Mucosa of descending colon (tissue), 3 donors: ENCODE results near the gene MTMR2. TPM values are rescaled to one million over a fixed set of nuclear protein-coding genes. Genes with fewer than 3 reads are reported as not detected.

ENCODE experiments used
- ATAC-seq: fragments of 200-7000 bp; cut with Tn5 transposase; one replicate; pipeline ENCODE4 v1.9.1; 2020; ENCODE audit warnings: mild to moderate bottlenecking, moderate library complexity
- DNase-seq, 3 donors: peaks; one replicate each; pipeline ENCODE4 v3.0.0-alpha.2; 2020
- H3K36me3 ChIP-seq: fragments of 200-600 bp; one replicate; pipeline ENCODE4 v1.8.0; 2021; ENCODE audit warnings: low read depth, mild to moderate bottlenecking
- H3K4me1 ChIP-seq: fragments of 200-600 bp; one replicate; pipeline ENCODE4 v1.8.0; 2021; ENCODE audit warnings: low read depth, mild to moderate bottlenecking
- H3K4me3 ChIP-seq: fragments of 200-600 bp; one replicate; pipeline ENCODE4 v1.8.0; 2021; ENCODE audit warnings: mild to moderate bottlenecking
- H3K9me3 ChIP-seq: fragments of 200-600 bp; one replicate; pipeline ENCODE4 v1.8.0; 2021; ENCODE audit warnings: mild to moderate bottlenecking
- CTCF ChIP-seq: fragments of 200-600 bp; IDR thresholded peaks from one replicate; pipeline ENCODE4 v1.8.0; 2022; ENCODE audit warnings: antibody characterized with exemption, mild to moderate bottlenecking
- intact Hi-C, 2 donors: fragments of 100-400 bp; cut with DNase I in 1 of 2; cut with micrococcal nuclease in 1 of 2; formaldehyde crosslinking; loops; one replicate each; pipeline versions ENCODE4 v1.11.0 to v1.11.1; 2022; cut with DNase I, micrococcal nuclease
- total RNA-seq, 3 donors: library from RNA; stranded (reverse); fragmentation: NEBNext Ultra II Directional in 2 of 3; extraction: Animal tissue kit (Norgen Biotek cat#: 25700) in 2 of 3; gene quantifications; one replicate each; pipeline versions ENCODE4 v1.2.1 to v1.2.4, GENCODE V29; 2021 to 2023
- donor health status: DM: no; HTN: no; CAD: no; lungs with moderate emphysema.
- donor health status: DM: no; HTN: no; CAD: no.
- donor health status: DM: no; HTN: yes; CAD: no.

Gene MTMR2
- total RNA-seq, 3 donors from 2014 or later: 19.9 to 31.1 (median 21.3) TPM

- ATAC-seq (no peak), DNase-seq (no peak)
- H3K9me3 ChIP-seq: no peaks in the 10 kb centered on the region
- H3K4me1 ChIP-seq: peaks cover 20% of the 10 kb centered on the region
- H3K36me3 ChIP-seq: no peaks in the 10 kb centered on the region
- no peak overlapping the region for H3K4me3 ChIP-seq
- intact Hi-C loops: no loop called here
- TF ChIP-seq CTCF: no peak
These were observed 28.1 kb downstream of the MTMR2 start for GRCh38 chr11:95895815-95896214.

GRCh38 chr11:95892892-95893570 lies 30.9 kb downstream of the MTMR2 start:
- H3K9me3 ChIP-seq: no peaks in the 10 kb centered on the region
- H3K4me1 ChIP-seq: peaks cover 21% of the 10 kb centered on the region
- no peak for TF ChIP-seq CTCF
- ATAC-seq: peak; percentile 87
- DNase-seq: no peak
- intact Hi-C loops: no loop called here
- no peaks in the 10 kb centered on the region for H3K36me3 ChIP-seq
- H3K4me3 ChIP-seq: no peak overlapping the region

GRCh38 chr11:95892492-95892891 lies 31.4 kb downstream of the MTMR2 start:
- intact Hi-C loops: no loop called here
- TF ChIP-seq CTCF: no peak
- no peak for ATAC-seq
- no peaks in the 10 kb centered on the region for H3K36me3 ChIP-seq
- no peak overlapping the region for H3K4me3 ChIP-seq
- no peak for DNase-seq
- no peaks in the 10 kb centered on the region for H3K9me3 ChIP-seq
- H3K4me1 ChIP-seq: peaks cover 21% of the 10 kb centered on the region

GRCh38 chr11:95891423-95892170 lies 32.3 kb downstream of the MTMR2 start:
- TF ChIP-seq CTCF: no peak
- ATAC-seq: peak; percentile 48
- Histone ChIP-seq H3K4me3 (no peak overlapping the region), H3K4me1 (peaks cover 21% of the 10 kb centered on the region), H3K36me3 (no peaks in the 10 kb centered on the region), H3K9me3 (no peaks in the 10 kb centered on the region)
- no peak for DNase-seq
- intact Hi-C loops: no loop called here

GRCh38 chr11:95888852-95889251 lies 35.1 kb downstream of the MTMR2 start:
- no peaks in the 10 kb centered on the region for H3K9me3 ChIP-seq
- H3K36me3 ChIP-seq: no peaks in the 10 kb centered on the region
- peaks cover 21% of the 10 kb centered on the region for H3K4me1 ChIP-seq
- ATAC-seq: no peak
- no peak for TF ChIP-seq CTCF
- DNase-seq: no peak
- intact Hi-C loops: no loop called here
- H3K4me3 ChIP-seq: no peak overlapping the region
